ENCODE measurements around the gene SPIB. TPM values are rescaled to one million over a fixed set of nuclear protein-coding genes. Genes with fewer than 3 reads are reported as not detected.

Gene SPIB
- total RNA-seq, 1 donor from 2014 or later, result 1.7 TPM

GRCh38 chr19:50381881-50382729 lies 36.6 kb upstream of the SPIB start:
- Mint-ChIP-seq H3K27ac (no peak overlapping the region), H3K9me3 (ENCODE audit: low read depth) (no peaks in the 10 kb centered on the region), H3K4me1 (ENCODE audit: low read depth) (peaks cover 19% of the 10 kb centered on the region), H3K4me3 (ENCODE audit: low read depth) (no peak overlapping the region), H3K36me3 (ENCODE audit: insufficient read depth) (peaks cover 19% of the 10 kb centered on the region), H3K27me3 (no peaks in the 10 kb centered on the region)
- no peak for TF ChIP-seq CTCF (IDR thresholded peaks at IDR 0.05; ENCODE audit: unreplicated experiment)
- no peak for DNase-seq (ENCODE audit: low spot score, unreplicated experiment)

DNA sequence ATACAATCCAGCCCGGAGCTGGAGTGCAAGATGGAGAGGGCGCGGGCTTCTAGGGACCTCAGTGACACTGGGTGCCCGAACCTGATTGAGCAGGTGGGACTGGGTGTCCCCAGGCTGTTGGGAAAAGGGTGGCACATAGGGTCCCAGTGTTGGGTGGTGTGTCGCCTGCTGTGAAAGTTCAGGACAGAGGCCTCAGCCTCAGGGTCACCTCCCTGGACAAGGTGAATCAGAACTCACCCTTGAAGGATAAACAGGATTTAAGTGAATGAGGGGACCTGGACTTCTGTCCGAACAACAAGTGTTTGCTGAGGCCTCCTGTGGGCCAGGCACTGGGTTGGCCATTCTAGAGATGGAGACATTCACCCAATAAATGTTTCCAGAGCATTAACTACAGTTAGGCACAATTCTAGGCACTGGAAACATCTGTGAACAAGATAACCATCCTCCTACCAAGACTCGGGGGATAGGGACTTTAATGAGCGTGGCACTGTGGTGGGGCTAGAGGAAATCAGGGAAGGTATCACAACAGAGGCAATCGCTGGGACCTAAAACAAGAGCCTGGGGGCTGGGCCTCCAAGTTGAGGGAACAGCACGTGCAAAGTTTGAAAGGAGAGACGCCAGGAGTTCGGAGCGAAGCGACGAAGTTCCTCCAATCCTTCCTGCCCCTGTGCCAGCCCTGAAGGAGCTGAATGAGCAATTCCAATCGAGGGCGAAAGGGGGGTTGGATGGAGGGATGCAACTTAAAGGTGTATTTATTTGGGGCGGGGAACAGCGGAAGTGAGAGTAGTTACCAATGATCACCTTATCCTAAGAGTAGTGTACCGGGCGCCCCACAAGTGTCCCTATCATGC lies 35.5 kb upstream of the SPIB start:
- Mint-ChIP-seq H3K27ac (peak overlapping the region; percentile 96), H3K9me3 (ENCODE audit: low read depth) (no peaks in the 10 kb centered on the region), H3K4me1 (ENCODE audit: low read depth) (peaks cover 19% of the 10 kb centered on the region), H3K27me3 (no peaks in the 10 kb centered on the region), H3K4me3 (ENCODE audit: low read depth) (peak overlapping the region; percentile 96), H3K36me3 (ENCODE audit: insufficient read depth) (peaks cover 22% of the 10 kb centered on the region)
- no peak for DNase-seq (ENCODE audit: low spot score, unreplicated experiment)
- no peak for TF ChIP-seq CTCF (IDR thresholded peaks at IDR 0.05; ENCODE audit: unreplicated experiment)

- Mint-ChIP-seq H3K27me3 (no peaks in the 10 kb centered on the region), H3K4me1 (ENCODE audit: low read depth) (peaks cover 19% of the 10 kb centered on the region), H3K36me3 (ENCODE audit: insufficient read depth) (peaks cover 19% of the 10 kb centered on the region), H3K4me3 (ENCODE audit: low read depth) (peak within 1 kb of the TSS; percentile 96), H3K9me3 (ENCODE audit: low read depth) (no peaks in the 10 kb centered on the region), H3K27ac (peak within 1 kb of the TSS; percentile 96)
- no peak for TF ChIP-seq CTCF (IDR thresholded peaks at IDR 0.05; ENCODE audit: unreplicated experiment)
- peak; percentile 98 for DNase-seq (ENCODE audit: low spot score, unreplicated experiment)
Observed at GRCh38 chr19:50383852-50384684, 34.7 kb upstream of the SPIB start, which contains the start of gene POLD1. TSS of gene POLD1 (plus strand) at chr19:50384347. CDS start at chr19:50398852, 14,505 bp downstream.

DNA sequence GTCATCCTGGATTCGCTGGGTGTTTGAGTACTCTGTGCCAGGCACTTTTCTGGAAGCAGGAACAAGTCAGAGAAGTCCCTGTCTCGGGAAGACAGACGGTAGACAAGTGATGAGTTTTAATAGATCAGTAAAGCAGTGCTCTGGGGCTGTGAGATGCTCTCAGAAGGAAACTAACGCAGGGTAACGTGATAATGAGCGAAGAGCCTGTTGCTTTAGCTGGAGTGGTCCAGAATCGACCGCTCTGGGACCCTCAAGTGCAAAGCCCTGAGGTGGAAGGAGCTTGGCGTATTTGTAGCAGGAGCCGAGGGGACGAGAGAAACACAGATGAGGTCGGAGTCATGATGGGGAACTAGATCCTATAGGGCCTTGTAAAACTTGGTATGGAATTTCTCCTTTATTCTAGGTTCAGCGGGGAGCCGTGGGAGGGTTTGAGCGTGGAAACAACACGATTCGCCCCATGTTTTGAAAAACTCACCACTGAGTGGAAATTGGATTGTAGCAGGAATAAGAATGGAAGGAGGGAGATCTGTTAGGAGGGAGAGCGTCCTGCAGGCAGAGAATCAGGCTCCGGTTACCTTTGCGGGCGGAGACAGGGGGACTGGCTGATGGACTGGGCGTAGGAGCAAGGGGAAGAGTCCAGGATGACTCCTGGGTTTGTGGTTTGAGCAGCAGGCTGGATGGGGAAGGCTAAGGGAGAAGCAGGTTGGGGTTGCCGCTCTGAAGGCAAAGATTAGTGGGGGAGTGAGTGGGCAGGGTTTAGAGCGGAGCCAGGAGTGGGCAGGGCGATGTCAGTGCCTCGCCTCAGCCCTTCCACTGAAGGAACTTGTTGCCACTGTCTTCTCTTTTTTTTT lies 33.8 kb upstream of the SPIB start:
- H3K27me3 Mint-ChIP-seq, result no peaks in the 10 kb centered on the region
- H3K4me3 Mint-ChIP-seq (ENCODE audit: low read depth), result peak overlapping the region; percentile 96
- H3K27ac Mint-ChIP-seq, result peak overlapping the region; percentile 96
- DNase-seq (ENCODE audit: low spot score, unreplicated experiment), result no peak
- H3K9me3 Mint-ChIP-seq (ENCODE audit: low read depth), result no peaks in the 10 kb centered on the region
- peaks cover 13% of the 10 kb centered on the region for H3K36me3 Mint-ChIP-seq (ENCODE audit: insufficient read depth)
- TF ChIP-seq CTCF (IDR thresholded peaks at IDR 0.05; ENCODE audit: unreplicated experiment), result no peak
- peaks cover 19% of the 10 kb centered on the region for H3K4me1 Mint-ChIP-seq (ENCODE audit: low read depth)

Data from progenitor cell of endocrine pancreas (in vitro differentiated cells).